ENCODE data around the gene CAPN13. TPM values are rescaled to one million over a fixed set of nuclear protein-coding genes. Genes with fewer than 3 reads are reported as not detected.

The CAPN13 gene
- total RNA-seq, 1 donor from 2014 or later: not detected

GRCh38 chr2:30826481-30826880 is 19.2 kb upstream of the CAPN13 start:
- Mint-ChIP-seq H3K27me3 (ENCODE audit: low read depth) (no peaks in the 10 kb centered on the region), H3K27ac (no peak overlapping the region), H3K4me1 (no peaks in the 10 kb centered on the region), H3K4me3 (no peak overlapping the region), H3K36me3 (no peaks in the 10 kb centered on the region), H3K9me3 (peaks cover 26% of the 10 kb centered on the region)
- TF ChIP-seq CTCF (IDR thresholded peaks at IDR 0.05; ENCODE audit: unreplicated experiment): no peak
- DNase-seq (ENCODE audit: low spot score in 2 of 2, unreplicated experiment in 2 of 2): no peak

DNA sequence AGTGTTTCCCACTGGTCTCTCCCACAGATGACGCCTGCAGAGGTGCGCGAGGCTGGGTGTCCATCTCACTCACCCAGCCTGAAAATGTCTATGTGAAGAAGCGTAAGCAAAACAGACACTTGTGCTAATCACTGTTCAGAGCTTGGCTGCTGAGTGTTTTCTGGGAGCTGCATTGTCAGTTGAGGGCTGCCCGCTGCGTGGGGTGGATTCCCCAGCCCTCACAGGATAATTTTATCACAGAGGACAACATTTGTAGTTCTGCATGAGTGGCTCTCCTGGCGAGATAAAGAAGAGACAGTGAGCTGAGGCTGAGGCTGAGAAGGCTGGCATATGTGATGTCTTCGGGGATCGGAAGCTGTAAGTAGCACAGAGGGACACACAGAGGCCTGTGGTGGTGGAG is 16.2 kb upstream of the CAPN13 start:
- DNase-seq (ENCODE audit: low spot score in 2 of 2, unreplicated experiment in 2 of 2): no peak
- Mint-ChIP-seq H3K27ac (no peak overlapping the region), H3K27me3 (ENCODE audit: low read depth) (no peaks in the 10 kb centered on the region), H3K36me3 (no peaks in the 10 kb centered on the region), H3K4me1 (no peaks in the 10 kb centered on the region), H3K4me3 (no peak overlapping the region), H3K9me3 (peaks cover 11% of the 10 kb centered on the region)
- TF ChIP-seq CTCF (IDR thresholded peaks at IDR 0.05; ENCODE audit: unreplicated experiment): no peak

DNA sequence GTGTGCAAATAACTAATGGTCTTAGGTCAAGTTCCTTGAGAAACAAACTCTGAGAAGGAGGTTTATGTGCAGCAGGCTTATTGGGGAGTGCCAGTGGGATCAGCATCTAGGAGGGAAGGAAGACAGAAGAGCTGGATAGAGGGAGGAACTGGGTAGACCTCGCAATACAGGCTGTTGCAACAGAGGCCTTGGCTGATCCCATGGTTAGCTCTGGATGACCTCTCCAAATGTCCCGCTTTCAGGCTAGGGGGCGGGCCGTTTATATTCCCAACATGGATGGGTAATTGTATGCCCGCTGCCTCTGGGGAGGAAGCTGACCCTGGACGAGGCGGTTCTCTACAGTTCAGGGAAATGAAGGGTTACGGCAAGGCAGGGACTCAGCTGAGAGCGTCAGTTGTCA is 14.7 kb upstream of the CAPN13 start:
- no peak for DNase-seq (ENCODE audit: low spot score in 2 of 2, unreplicated experiment in 2 of 2)
- H3K4me1 Mint-ChIP-seq: no peaks in the 10 kb centered on the region
- peaks cover 3% of the 10 kb centered on the region for H3K27me3 Mint-ChIP-seq (ENCODE audit: low read depth)
- TF ChIP-seq CTCF (IDR thresholded peaks at IDR 0.05; ENCODE audit: unreplicated experiment): no peak
- H3K36me3 Mint-ChIP-seq: no peaks in the 10 kb centered on the region
- no peak overlapping the region for H3K4me3 Mint-ChIP-seq
- peaks cover 5% of the 10 kb centered on the region for H3K9me3 Mint-ChIP-seq
- H3K27ac Mint-ChIP-seq: no peak overlapping the region

- Mint-ChIP-seq H3K27ac (no peak overlapping the region), H3K27me3 (ENCODE audit: low read depth) (peaks cover 11% of the 10 kb centered on the region), H3K4me3 (no peak overlapping the region), H3K9me3 (no peaks in the 10 kb centered on the region), H3K4me1 (no peaks in the 10 kb centered on the region), H3K36me3 (no peaks in the 10 kb centered on the region)
- no peak for DNase-seq (ENCODE audit: low spot score in 2 of 2, unreplicated experiment in 2 of 2)
- no peak for TF ChIP-seq CTCF (IDR thresholded peaks at IDR 0.05; ENCODE audit: unreplicated experiment)
Observed at GRCh38 chr2:30820381-30821055, 13.3 kb upstream of the CAPN13 start.

DNA sequence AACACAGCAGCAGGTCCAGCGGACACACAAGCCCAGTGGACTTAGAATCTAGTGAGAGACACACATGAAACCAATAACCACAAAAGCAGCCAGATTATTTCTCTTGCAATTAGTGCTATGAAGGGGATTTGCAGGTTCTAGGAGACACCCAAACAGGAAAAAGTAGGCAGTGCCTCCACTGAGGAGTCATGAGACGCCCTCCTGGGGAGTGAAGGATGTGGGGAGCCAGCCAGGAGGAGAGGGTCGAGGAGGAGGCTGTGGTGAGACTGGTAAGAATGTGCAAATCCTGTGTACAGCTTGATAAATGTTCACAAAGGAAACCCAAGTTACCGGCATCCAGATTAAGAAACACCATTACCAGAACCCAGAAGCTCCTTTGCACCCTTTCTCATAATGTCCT is 2.7 kb upstream of the CAPN13 start:
- Mint-ChIP-seq H3K4me1 (peaks cover 3% of the 10 kb centered on the region), H3K9me3 (no peaks in the 10 kb centered on the region), H3K27ac (no peak overlapping the region), H3K4me3 (no peak overlapping the region), H3K36me3 (no peaks in the 10 kb centered on the region), H3K27me3 (ENCODE audit: low read depth) (peaks cover 22% of the 10 kb centered on the region)
- no peak for DNase-seq (ENCODE audit: low spot score in 2 of 2, unreplicated experiment in 2 of 2)
- TF ChIP-seq CTCF (IDR thresholded peaks at IDR 0.05; ENCODE audit: unreplicated experiment): no peak

DNA sequence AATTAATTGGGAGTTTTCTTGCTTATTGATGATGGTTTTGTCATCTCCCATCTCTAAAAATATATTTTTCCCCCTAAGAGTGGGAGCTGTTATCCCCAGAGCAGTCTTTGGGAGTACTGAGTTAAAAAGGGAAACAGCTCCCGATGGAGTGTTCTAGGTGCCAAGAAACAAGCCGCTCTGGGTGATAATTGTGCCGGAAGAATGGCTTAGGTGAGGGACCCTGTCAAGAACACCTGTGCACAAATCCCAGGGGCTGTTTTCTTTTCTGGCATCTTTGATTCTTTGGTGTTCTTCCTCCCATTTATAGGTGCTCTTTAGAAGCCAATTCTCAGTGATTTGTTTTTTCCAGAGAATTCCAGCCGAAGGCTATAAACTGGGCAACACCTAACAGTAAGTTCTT is 1.4 kb upstream of the CAPN13 start:
- Mint-ChIP-seq H3K4me3 (no peak overlapping the region), H3K9me3 (no peaks in the 10 kb centered on the region), H3K27me3 (ENCODE audit: low read depth) (peaks cover 13% of the 10 kb centered on the region), H3K36me3 (no peaks in the 10 kb centered on the region), H3K4me1 (peaks cover 3% of the 10 kb centered on the region), H3K27ac (no peak overlapping the region)
- no peak for TF ChIP-seq CTCF (IDR thresholded peaks at IDR 0.05; ENCODE audit: unreplicated experiment)
- no peak for DNase-seq (ENCODE audit: low spot score in 2 of 2, unreplicated experiment in 2 of 2)
